SU-DHL-6 (cell line): Measurements from ENCODE around the gene NUDT16L1.

Source experiments
- H2AFZ ChIP-seq: fragments of 200-600 bp; sonication (generic); 2 replicates; pipeline ENCODE4 v1.6.1; 2014; ENCODE audit warnings: low read depth, mild to moderate bottlenecking, moderate library complexity, mixed read lengths, antibody characterized with exemption, low read length; ENCODE audit not compliant: severe bottlenecking
- H3F3A ChIP-seq: fragments of 200-600 bp; shearing (Covaris generic); 2 replicates; pipeline ENCODE4 v1.6.0; 2016; ENCODE audit warnings: antibody characterized with exemption, mild to moderate bottlenecking; ENCODE audit not compliant: insufficient read depth
- H3K27ac ChIP-seq: fragments of 200-600 bp; sonication (generic); 2 replicates; pipeline ENCODE4 v1.5.1; 2016; ENCODE audit warnings: low read depth, mild to moderate bottlenecking, low read length, moderate library complexity, mixed read lengths
- H3K27me3 ChIP-seq: fragments of 200-600 bp; sonication (generic), shearing (Covaris generic); 2 replicates; pipeline ENCODE4 v1.6.0; 2014; ENCODE audit warnings: mild to moderate bottlenecking, low read length
- H3K36me3 ChIP-seq: fragments of 200-600 bp; sonication (generic); 2 replicates; pipeline ENCODE4 v1.6.1; 2014; ENCODE audit warnings: mild to moderate bottlenecking, low read length, mixed read lengths
- H3K4me2 ChIP-seq: fragments of 300-600, 200-600 bp; shearing (Covaris generic), sonication (generic); 2 replicates; pipeline ENCODE4 v1.6.0; 2014; ENCODE audit warnings: low read length, low read depth, mild to moderate bottlenecking; ENCODE audit not compliant: poor library complexity, severe bottlenecking
- H3K4me3 ChIP-seq: fragments of 200-600 bp; sonication (generic); 2 replicates; pipeline ENCODE4 v1.5.1; 2014; ENCODE audit warnings: antibody characterized with exemption, low read length, mild to moderate bottlenecking, mixed read lengths; ENCODE audit not compliant: insufficient read depth, poor library complexity, severe bottlenecking
- H3K79me2 ChIP-seq: fragments of 200-600 bp; sonication (generic); 2 replicates; pipeline ENCODE4 v1.6.1; 2014; ENCODE audit warnings: mild to moderate bottlenecking, low read length, moderate library complexity; ENCODE audit not compliant: insufficient read depth
- H3K9ac ChIP-seq: fragments of 200-600 bp; sonication (generic); 2 replicates; pipeline ENCODE4 v1.7.0; 2014; ENCODE audit warnings: mild to moderate bottlenecking, low read length
- H3K9me2 ChIP-seq: fragments of 200-600 bp; sonication (generic); replicated peaks from 2 replicates; pipeline ENCODE4 v1.6.1; 2014; ENCODE audit warnings: low read length; ENCODE audit not compliant: insufficient read depth
- H3K9me3 ChIP-seq: fragments of 200-600 bp; sonication (generic); 2 replicates; pipeline ENCODE4 v1.6.1; 2014; ENCODE audit warnings: low read length, mixed read lengths; ENCODE audit not compliant: insufficient read depth
- H4K20me1 ChIP-seq: fragments of 200-600 bp; sonication (generic); 2 replicates; pipeline ENCODE4 v1.6.1; 2014; ENCODE audit warnings: low read depth, mild to moderate bottlenecking, antibody characterized with exemption, low read length, moderate library complexity, mixed read lengths
- CTCF ChIP-seq: fragments of 200-600 bp; sonication (generic); IDR thresholded peaks from one replicate; pipeline ENCODE4 v1.5.1; 2017; ENCODE audit warnings: antibody characterized with exemption, mild to moderate bottlenecking, low read length, moderate library complexity; ENCODE audit not compliant: insufficient read depth, poor library complexity, severe bottlenecking
- EZH2phosphoT487 ChIP-seq: fragments of 200-600 bp; sonication (generic), shearing (Covaris generic); conservative IDR thresholded peaks from 2 replicates; pipeline ENCODE4 v1.6.1; 2018; ENCODE audit warnings: mild to moderate bottlenecking, antibody characterized with exemption, low read length, moderate library complexity, mixed read lengths

NUDT16L1 gene

GRCh38 chr16:4696905-4697847 is 3.8 kb downstream of the NUDT16L1 start:
- Histone ChIP-seq H3K79me2 (peaks cover 5% of the 10 kb centered on the region; the same call in 1 of the 2 replicates), H2AFZ (no peak overlapping the region), H3K4me2 (no peak overlapping the region), H3K4me3 (no peak overlapping the region), H3K9me3 (no peaks in the 10 kb centered on the region), H3F3A (no peaks in the 10 kb centered on the region), H3K9ac (no peak overlapping the region), H4K20me1 (no peaks in the 10 kb centered on the region), H3K27ac (no peak overlapping the region), H3K9me2 (no peaks in the 10 kb centered on the region), H3K27me3 (no peaks in the 10 kb centered on the region), H3K36me3 (no peaks in the 10 kb centered on the region)
- TF ChIP-seq CTCF (no peak), EZH2phosphoT487 (no peak)

- H3K9me3 ChIP-seq, result no peaks in the 10 kb centered on the region
- H3K27ac ChIP-seq, result no peak overlapping the region
- H2AFZ ChIP-seq, result no peak overlapping the region
- no peak overlapping the region for H3K4me2 ChIP-seq
- H4K20me1 ChIP-seq, result no peaks in the 10 kb centered on the region
- H3K79me2 ChIP-seq, result peaks cover 5% of the 10 kb centered on the region; the same call in 1 of the 2 replicates
- no peak overlapping the region for H3K9ac ChIP-seq
- no peaks in the 10 kb centered on the region for H3K36me3 ChIP-seq
- H3F3A ChIP-seq, result no peaks in the 10 kb centered on the region
- no peak overlapping the region for H3K4me3 ChIP-seq
- no peaks in the 10 kb centered on the region for H3K9me2 ChIP-seq
- H3K27me3 ChIP-seq, result no peaks in the 10 kb centered on the region
- TF ChIP-seq CTCF, result no peak
- no peak for TF ChIP-seq EZH2phosphoT487
Observed at GRCh38 chr16:4697848-4698291, 4.5 kb downstream of the NUDT16L1 start.

GRCh38 chr16:4698321-4699045 is 5.1 kb downstream of the NUDT16L1 start:
- Histone ChIP-seq H3K9ac (no peak overlapping the region), H2AFZ (no peak overlapping the region), H3K36me3 (no peaks in the 10 kb centered on the region), H3K27me3 (no peaks in the 10 kb centered on the region), H3F3A (no peaks in the 10 kb centered on the region), H3K27ac (no peak overlapping the region), H4K20me1 (no peaks in the 10 kb centered on the region), H3K9me2 (no peaks in the 10 kb centered on the region), H3K79me2 (peaks cover 5% of the 10 kb centered on the region; the same call in 1 of the 2 replicates), H3K9me3 (no peaks in the 10 kb centered on the region), H3K4me2 (no peak overlapping the region), H3K4me3 (no peak overlapping the region)
- no peak for TF ChIP-seq EZH2phosphoT487
- no peak for TF ChIP-seq CTCF
